Sigmoid colon (tissue), 7 donors: ENCODE measurements around the gene SERINC5. TPM values are rescaled to one million over a fixed set of nuclear protein-coding genes. Genes with fewer than 3 reads are reported as not detected.
A peak's percentile ranks its signal among the peaks of the same experiment; 100 is the strongest.

ENCODE experiments used
- DNase-seq: peaks from one replicate; pipeline ENCODE4 v3.0.0-alpha.2; 2019
- H3K27ac ChIP-seq, 4 donors: fragments of 200-600 bp; sonication (generic); one replicate each; pipeline ENCODE4 v1.5.1; 2016 to 2019; ENCODE audit warnings: mild to moderate bottlenecking in 1 of 4
- H3K27me3 ChIP-seq, 3 donors: fragments of 200-600 bp; sonication (generic); one replicate each; pipeline ENCODE4 v1.5.1; 2019; ENCODE audit warnings: mild to moderate bottlenecking in 1 of 3
- H3K36me3 ChIP-seq, 4 donors: fragments of 200-600 bp; sonication (generic); one replicate each; pipeline ENCODE4 v1.5.1; 2016 to 2019
- H3K4me1 ChIP-seq, 4 donors: fragments of 200-600 bp; sonication (generic); one replicate each; pipeline ENCODE4 v1.5.1; 2017 to 2019
- H3K4me3 ChIP-seq, 4 donors: fragments of 200-600 bp; sonication (generic); one replicate each; pipeline ENCODE4 v1.5.1; 2017 to 2019; ENCODE audit warnings: mild to moderate bottlenecking in 2 of 4, moderate library complexity in 1 of 4
- H3K9me3 ChIP-seq, 4 donors: fragments of 200-600 bp in 3 of 4; sonication (generic) in 3 of 4; one replicate each; pipeline versions ENCODE4 v1.5.1 to v1.6.1; 2013 to 2019
- EP300 ChIP-seq, 4 donors: sonication (generic); formaldehyde crosslinking; IDR thresholded peaks; one replicate each; pipeline ENCODE4 v1.6.1; 2017; ENCODE audit warnings: antibody characterized with exemption in 4 of 4
- POLR2A ChIP-seq, 2 donors: fragments of 450-650 bp; IDR thresholded peaks; one replicate each; pipeline ENCODE4 v1.6.1; 2016; ENCODE audit warnings: antibody characterized with exemption in 2 of 2, mild to moderate bottlenecking in 2 of 2, moderate library complexity in 2 of 2
- POLR2AphosphoS5 ChIP-seq, 4 donors: sonication (generic); formaldehyde crosslinking; IDR thresholded peaks; one replicate each; pipeline ENCODE4 v1.6.1; 2017; ENCODE audit warnings: antibody characterized with exemption in 4 of 4
- WGBS, 2 donors: extraction: QIAGEN DNeasy Blood & Tissue Kit; methylation state at CpG; one replicate each; pipeline ENCODE4 v1.1.7; 2013; 5-methylcytosine and 5-hydroxymethylcytosine counted together
- intact Hi-C: fragments of 100-400 bp; cut with DNase I; formaldehyde crosslinking; loops from one replicate; pipeline ENCODE4 v1.15.1; 2023
- polyA plus RNA-seq, 3 donors: library from polyadenylated mRNA; stranded (reverse); fragments of 200-250 nt; gene quantifications; one replicate each; pipeline ENCODE4 v1.2.3, GENCODE V29; 2013
- total RNA-seq, 4 donors: library from RNA; depleted of rRNA; stranded (reverse); fragments of >200 nt; gene quantifications; one replicate each; pipeline ENCODE4 v1.1.0, GENCODE V29; 2016
- TF ChIP-seq, protein P1 (sequence below), 4 experiments: fragments of 450-650 bp in 3 of 4; fragments of 200-600 bp in 1 of 4; IDR thresholded peaks; one replicate each; pipeline ENCODE4 v1.5.1; 2016 to 2019; ENCODE audit warnings: antibody characterized with exemption in 4 of 4, mild to moderate bottlenecking in 3 of 4, moderate library complexity in 2 of 4
- donor health status: healthy with polysubstance abuse.
- donor health status: Bipolar disorder and iron deficiency.
- donor health status: healthy.

The SERINC5 gene
- total and polyA plus RNA-seq, 7 donors, result 3.6 to 25.9 (median 9.6) TPM

DNA sequence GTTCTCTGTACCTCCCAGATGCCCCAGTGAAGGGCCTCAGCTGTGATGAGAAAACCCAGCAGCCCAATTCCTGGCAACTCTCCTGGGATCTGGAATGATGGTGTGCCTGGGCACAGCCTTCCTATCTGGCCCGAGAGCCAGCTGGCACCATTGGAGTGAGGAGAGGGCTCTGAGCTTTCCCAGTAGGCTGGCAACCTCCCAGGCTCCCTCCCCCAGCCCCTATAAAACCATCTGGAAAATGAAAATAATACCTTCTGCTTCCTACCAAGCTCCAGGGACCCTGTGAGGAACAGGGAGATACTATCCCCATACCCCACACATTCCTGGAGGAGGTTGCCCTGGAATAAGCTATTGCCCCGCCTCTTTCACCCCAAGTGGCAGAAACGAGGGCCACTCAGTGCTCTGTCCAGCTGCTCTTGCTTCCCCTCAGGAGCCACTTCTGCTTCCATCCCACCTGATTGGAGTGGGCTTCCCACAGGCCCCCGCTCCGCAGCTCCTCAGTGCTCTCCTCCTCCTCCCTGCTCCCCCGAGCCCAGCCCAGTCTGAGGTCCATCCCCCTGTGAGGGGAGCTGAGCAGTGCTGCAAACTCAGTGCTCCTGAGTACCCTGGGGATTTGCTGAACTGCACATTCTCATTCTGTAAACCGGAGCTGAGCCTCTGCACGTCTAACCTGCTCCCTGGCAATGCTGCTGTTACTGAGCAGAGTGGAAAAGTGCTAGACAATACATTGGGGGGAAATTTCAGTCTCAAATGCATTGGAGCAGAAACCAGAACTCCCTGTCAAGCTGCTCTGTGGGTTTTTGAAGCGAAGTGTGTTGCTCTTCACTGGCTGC lies 146.0 kb downstream of the SERINC5 start:
- H3K27ac ChIP-seq, result peak overlapping the region in 3 of 4 donors; percentile 77 to 85 (median 77)
- WGBS, 2 donors, result 64 to 73% methylated on average over 9 of the region's 9 CpGs
- intact Hi-C loops, result loop anchor here (1.0 to 2.0 kb wide), 2 partner anchors 31 to 147 kb away; no protein-coding TSS in a partner anchor

DNA sequence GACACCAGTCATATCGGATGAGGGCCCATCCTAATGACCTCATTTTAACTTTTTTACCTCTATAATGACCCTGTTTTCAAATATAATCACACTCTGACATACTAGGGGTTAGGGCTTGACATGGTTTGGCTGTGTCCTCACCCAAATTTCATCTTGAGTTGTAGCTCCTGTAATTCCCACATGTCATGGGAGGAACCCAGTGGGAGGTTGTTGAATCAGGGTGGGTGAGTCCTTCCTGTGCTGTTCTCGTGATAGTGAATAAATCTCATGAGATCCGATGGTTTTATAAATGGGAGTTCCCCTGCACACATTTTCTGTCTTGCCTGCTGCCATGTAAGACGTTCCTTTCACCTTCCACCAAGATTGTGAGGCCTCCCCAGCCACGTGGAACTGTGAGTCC lies 148.9 kb downstream of the SERINC5 start:
- no peak overlapping the region for H3K27ac ChIP-seq
- DNase-seq, result no peak
- no peaks in the 10 kb centered on the region for H3K9me3 ChIP-seq
- TF ChIP-seq POLR2AphosphoS5 (IDR thresholded peaks at IDR 0.05) (no peak), POLR2A (IDR thresholded peaks at IDR 0.05) (no peak), EP300 (IDR thresholded peaks at IDR 0.05) (no peak)
- TF ChIP-seq, protein P1, sequence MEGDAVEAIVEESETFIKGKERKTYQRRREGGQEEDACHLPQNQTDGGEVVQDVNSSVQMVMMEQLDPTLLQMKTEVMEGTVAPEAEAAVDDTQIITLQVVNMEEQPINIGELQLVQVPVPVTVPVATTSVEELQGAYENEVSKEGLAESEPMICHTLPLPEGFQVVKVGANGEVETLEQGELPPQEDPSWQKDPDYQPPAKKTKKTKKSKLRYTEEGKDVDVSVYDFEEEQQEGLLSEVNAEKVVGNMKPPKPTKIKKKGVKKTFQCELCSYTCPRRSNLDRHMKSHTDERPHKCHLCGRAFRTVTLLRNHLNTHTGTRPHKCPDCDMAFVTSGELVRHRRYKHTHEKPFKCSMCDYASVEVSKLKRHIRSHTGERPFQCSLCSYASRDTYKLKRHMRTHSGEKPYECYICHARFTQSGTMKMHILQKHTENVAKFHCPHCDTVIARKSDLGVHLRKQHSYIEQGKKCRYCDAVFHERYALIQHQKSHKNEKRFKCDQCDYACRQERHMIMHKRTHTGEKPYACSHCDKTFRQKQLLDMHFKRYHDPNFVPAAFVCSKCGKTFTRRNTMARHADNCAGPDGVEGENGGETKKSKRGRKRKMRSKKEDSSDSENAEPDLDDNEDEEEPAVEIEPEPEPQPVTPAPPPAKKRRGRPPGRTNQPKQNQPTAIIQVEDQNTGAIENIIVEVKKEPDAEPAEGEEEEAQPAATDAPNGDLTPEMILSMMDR (IDR thresholded peaks at IDR 0.05), result no peak
- H3K36me3 ChIP-seq, result no peaks in the 10 kb centered on the region
- H3K27me3 ChIP-seq, result no peaks in the 10 kb centered on the region
- no peak overlapping the region for H3K4me3 ChIP-seq
- WGBS, 2 donors, result 72 to 82% methylated on average over 5 of the region's 5 CpGs
- intact Hi-C loops, result no loop called here
- H3K4me1 ChIP-seq, result peaks cover 0 to 28% (median 19%) of the 10 kb centered on the region in 4 donors

More for the DNA sequence above, 146.0 kb downstream of the SERINC5 start:
- Histone ChIP-seq H3K27me3 (no peaks in the 10 kb centered on the region), H3K4me1 (peaks cover 0 to 28% (median 19%) of the 10 kb centered on the region in 4 donors), H3K36me3 (no peaks in the 10 kb centered on the region), H3K9me3 (no peaks in the 10 kb centered on the region), H3K4me3 (peak overlapping the region in 3 of 4 donors; percentile 4 to 15 (median 14))
- DNase-seq, result peak; percentile 93
- TF ChIP-seq, protein P1 (IDR thresholded peaks at IDR 0.05), result no peak
- TF ChIP-seq EP300 (IDR thresholded peaks at IDR 0.05) (peak in 2 of 4 donors; percentile 2 to 59), POLR2A (IDR thresholded peaks at IDR 0.05) (no peak), POLR2AphosphoS5 (IDR thresholded peaks at IDR 0.05) (peak; percentile 63 to 91 (median 79))

DNA sequence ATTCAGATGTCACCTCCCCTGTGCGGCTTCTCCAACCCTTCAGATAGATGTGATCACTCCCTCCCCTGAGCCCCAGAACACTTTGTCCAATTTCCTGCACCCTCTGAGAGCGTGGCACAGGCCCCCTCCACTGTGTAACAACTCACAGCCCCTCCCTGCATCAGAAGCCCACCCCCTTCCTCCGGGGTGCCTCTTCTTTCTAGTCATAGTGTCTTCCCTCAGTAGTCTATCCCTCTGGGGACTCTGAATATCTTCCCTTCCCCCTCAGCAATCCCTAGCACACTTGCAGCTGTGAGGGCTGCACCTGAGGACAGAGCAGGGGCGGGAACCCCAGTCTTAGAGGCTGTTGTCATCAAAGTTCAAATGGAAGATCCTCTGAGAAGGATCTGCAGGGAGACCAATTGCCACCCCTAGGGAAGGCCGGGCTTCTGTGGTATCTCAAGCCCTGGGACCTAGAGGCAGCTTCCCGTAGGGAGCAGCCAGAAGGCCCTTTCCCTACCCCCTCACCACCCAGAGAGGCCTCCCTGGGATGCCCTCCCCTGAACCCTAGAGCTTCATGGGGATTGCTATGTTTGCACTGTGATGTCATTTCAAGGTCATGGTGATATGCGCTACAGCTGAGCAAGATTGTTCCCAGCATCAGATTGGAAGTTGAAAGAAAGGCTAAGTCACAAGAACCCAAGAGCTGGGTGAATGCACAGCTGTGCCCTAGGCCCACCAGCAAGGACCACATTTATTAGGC lies 150.0 kb downstream of the SERINC5 start:
- H3K9me3 ChIP-seq, result no peaks in the 10 kb centered on the region
- no peak overlapping the region for H3K4me3 ChIP-seq
- DNase-seq, result no peak
- H3K36me3 ChIP-seq, result no peaks in the 10 kb centered on the region
- TF ChIP-seq, protein P1 (IDR thresholded peaks at IDR 0.05), result no peak
- TF ChIP-seq POLR2AphosphoS5 (IDR thresholded peaks at IDR 0.05) (no peak), EP300 (IDR thresholded peaks at IDR 0.05) (no peak), POLR2A (IDR thresholded peaks at IDR 0.05) (no peak)
- no peaks in the 10 kb centered on the region for H3K27me3 ChIP-seq
- no peak overlapping the region for H3K27ac ChIP-seq
- WGBS, 2 donors, result 78 to 87% methylated on average over 7 of the region's 7 CpGs
- intact Hi-C loops, result no loop called here
- peaks cover 0 to 21% (median 17%) of the 10 kb centered on the region in 4 donors for H3K4me1 ChIP-seq

GRCh38 chr5:80103371-80103770 lies 152.5 kb downstream of the SERINC5 start:
- 73 to 94% methylated on average over 6 of the region's 6 CpGs for WGBS, 2 donors
- Histone ChIP-seq H3K36me3 (no peaks in the 10 kb centered on the region), H3K27me3 (no peaks in the 10 kb centered on the region), H3K4me1 (no peaks in the 10 kb centered on the region), H3K9me3 (no peaks in the 10 kb centered on the region), H3K27ac (no peak overlapping the region), H3K4me3 (no peak overlapping the region)
- DNase-seq, result no peak
- intact Hi-C loops, result no loop called here
- TF ChIP-seq, protein P1 (IDR thresholded peaks at IDR 0.05), result no peak
- no peak for TF ChIP-seq EP300 (IDR thresholded peaks at IDR 0.05)
- no peak for TF ChIP-seq POLR2AphosphoS5 (IDR thresholded peaks at IDR 0.05)
- no peak for TF ChIP-seq POLR2A (IDR thresholded peaks at IDR 0.05)
